NCI-H748 treated with DMSO at 0.1 percent for 48 hours (cell line): ENCODE data around the gene DOCK8.
"Not testable (repeated sequence)": the region's sequence is repeated elsewhere in the genome, so short reads cannot be mapped to it uniquely, and the experiment has no call there.

Source experiments
- DNase-seq: peaks from one replicate; lab custom pipeline; 2025; lab: John Stamatoyannopoulos, UW

DOCK8 gene

GRCh38 chr9:363274-363612, 148.6 kb downstream of the DOCK8 start:
- no peak for DNase-seq

DNA sequence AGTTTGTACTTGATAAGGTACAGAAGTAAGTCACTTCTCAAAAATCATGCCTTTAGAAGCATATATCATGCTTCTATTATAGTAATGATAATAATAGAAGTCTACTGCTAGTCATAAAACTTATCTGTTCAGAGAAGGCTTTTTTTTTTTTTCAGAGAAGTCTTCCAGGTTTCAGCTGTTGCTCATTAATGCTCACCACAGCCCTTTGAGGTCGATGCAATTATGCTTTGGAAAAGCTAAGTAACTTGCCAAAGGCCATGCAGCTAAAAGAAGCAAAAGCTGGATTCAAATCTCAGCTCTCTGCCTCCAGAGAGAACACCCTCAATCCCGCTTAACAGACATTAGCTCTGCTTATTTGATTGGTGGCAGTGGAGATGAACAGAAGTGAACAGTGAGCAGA, 150.8 kb downstream of the DOCK8 start:
- DNase-seq, result no peak

- no peak for DNase-seq
Observed at GRCh38 chr9:366620-367019, 152.0 kb downstream of the DOCK8 start.

DNA sequence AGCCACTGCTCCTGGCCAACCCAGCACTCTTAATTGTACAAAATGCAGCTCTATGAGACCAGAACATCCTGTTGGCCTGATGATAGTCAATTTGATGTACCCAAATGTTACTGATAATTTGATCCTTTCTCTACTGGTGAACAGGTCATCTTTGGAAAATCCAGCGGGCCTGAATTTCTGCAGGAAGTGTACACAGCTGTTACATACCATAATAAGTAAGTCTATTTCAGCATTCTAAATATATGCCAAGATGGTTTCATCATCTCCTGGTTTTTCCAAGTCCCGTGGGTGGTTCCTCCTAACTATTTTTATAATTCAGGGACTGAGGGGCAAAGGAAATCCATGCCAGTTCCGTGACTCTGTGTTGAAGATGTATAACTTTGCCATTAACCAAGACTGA, 155.4 kb downstream of the DOCK8 start:
- DNase-seq, result no peak

- no peak for DNase-seq
Observed at GRCh38 chr9:371349-371748, 156.7 kb downstream of the DOCK8 start.

GRCh38 chr9:372128-372527, 157.5 kb downstream of the DOCK8 start:
- DNase-seq, result no peak

GRCh38 chr9:373759-374206, 159.1 kb downstream of the DOCK8 start:
- DNase-seq, result no peak

- no peak for DNase-seq
Observed at GRCh38 chr9:374736-375135, 160.1 kb downstream of the DOCK8 start.

DNA sequence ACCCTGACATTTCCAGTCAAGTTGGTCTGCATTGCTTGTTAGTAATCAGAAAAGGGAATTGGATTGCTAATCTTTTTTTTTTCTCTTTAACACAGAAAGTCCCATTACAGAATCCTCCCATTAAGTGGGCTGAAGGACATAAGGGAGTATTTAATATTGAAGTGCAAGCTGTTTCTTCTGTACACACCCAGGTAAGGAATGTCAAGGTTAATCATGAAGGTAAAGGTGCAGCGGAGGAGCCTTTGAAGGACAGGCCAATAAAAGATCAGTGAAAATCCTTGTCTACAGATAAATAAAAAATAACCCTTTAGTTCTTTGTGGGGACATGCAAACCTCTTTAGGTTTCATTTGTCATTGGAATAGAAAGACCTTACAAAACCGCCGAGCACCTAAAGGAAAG, 161.4 kb downstream of the DOCK8 start:
- no peak for DNase-seq

- no peak for DNase-seq
Observed at GRCh38 chr9:378263-378662, 163.6 kb downstream of the DOCK8 start.

DNA sequence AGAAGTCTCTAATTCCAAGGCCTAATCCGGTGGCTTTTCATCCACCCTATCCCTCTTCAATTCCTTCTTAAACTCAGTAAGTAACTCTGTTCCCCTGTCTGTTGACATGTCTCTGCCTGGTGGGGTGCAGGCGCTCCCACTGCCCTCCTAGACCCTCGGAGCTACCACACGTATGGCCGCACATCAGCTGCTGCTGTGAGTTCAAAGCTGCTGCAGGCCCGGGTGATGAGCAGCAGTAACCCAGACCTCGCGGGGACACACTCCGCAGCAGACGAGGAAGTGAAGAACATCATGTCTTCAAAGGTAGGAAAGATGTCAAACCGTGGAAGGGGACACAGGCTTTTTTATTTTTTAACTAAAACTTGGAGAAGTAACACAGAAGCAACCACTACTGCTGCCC, 167.7 kb downstream of the DOCK8 start:
- no peak for DNase-seq

DNA sequence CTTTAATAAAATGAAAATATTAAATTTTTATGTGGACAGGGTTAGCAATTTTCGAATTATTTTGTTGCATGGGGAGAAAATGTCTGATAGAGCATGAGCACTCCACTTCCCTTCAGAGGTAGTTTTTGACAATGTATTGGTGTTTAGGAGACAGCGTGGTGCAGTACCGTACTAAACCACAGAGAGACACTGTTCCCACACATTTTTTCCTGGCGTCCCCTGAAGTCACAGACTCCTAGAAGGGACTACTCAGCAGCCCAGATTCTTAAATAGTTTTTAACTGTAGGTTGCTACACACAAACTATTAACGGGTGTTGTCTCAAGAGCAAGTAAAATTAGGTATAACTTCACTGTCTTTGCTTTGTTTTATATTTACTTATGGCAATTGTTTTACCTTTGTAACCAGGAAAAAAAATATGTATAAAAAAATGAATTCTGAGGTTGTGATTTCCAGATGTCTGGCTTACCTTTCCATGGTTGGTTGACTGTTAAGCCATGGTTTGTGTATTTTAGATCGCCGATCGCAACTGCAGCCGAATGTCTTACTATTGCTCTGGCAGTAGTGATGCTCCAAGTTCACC, 171.2 kb downstream of the DOCK8 start:
- DNase-seq, result peak; percentile 48

DNA sequence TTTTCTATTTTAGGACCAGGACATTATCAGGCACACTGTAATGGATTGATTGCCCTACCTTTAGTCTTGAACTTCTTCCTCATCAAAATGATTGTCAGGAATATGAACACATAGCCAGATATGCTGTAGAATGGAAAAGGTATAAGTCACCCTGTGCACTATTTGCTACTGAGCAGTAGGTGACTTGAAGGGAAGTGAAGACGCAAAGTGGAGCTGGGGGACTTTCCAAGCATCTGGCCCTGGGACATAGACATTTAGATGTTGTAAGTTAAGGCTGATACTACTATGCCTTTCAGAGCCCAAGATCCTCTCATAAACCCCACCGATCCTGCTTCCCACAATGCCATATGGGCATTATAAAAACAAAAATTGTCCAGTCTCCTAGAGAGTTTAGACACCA, 174.5 kb downstream of the DOCK8 start:
- DNase-seq, result no peak

DNA sequence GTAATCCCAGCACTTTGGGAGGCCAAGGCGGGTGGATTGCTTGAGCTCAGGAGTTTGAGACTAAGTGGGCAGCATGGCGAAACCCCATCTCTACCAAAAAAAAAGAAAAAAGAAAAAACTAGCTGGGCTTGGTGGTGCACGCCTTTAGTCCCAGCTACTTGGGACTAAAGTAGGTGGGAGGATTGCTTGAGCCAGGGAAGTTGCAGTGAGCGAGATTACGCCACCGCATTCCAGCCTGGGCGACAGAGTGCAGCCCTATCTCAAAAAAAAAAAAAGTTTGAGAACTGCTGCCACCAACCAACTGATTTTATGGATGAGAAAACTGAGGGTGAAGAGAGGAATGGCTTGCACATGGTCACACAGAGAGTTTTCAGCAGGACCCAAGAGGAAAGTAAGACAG, 175.1 kb downstream of the DOCK8 start:
- DNase-seq, result no peak

DNA sequence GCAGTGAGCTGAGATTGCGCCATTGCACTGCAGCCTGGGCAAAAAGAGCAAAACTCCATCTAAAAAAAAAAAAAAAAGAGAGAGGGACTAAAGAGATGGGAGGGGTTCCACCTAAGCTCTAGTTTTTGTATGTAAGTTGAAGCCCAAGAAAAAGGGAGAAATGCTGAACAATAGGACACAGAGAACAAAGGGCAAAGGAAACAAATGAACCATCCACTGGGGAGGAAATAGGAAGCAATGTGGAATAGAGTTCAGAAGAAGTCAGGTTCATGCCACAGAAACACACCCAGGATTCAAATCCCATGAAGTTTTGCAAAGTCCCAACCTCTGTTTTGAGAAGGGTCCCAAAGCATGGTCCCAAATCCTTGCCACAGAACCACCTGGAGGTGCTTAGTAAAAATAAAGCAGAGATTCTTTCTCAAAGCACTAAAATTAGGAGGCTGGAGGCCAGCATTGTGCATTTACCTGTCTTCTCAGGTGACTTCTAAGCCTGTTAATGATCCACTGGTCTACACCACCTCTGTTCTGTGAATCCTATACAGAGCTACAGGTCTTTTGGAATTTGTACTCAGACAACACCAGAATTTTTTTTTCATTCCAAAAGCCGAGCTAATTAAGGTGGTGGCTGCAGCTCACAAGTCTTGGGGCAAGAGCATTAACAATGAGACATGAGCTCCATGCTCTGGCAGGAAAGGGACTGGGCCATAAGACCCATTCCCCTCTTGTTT, 177.6 kb downstream of the DOCK8 start:
- no peak for DNase-seq

- DNase-seq, result no peak
Observed at GRCh38 chr9:394347-395052, 179.8 kb downstream of the DOCK8 start.

DNA sequence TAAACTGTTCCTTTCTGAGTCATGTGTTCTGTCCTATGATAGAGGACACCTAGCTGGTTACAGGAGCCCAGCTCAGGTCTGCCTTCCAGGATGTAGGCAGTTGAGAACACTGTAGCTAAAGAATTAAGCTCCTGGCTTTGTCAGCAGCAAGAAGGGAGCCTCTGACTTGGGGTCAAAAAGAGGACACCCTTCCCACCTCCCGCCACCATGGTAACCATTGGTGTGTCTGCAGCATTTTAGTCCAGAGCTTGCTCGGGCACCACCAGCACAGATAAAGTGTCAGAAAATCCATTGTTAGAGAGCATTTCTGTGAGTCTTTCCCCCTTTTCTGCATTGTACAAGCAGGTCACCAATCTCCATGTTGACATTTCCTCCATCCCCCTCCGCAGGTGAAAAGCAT, 181.7 kb downstream of the DOCK8 start:
- DNase-seq, result no peak

DNA sequence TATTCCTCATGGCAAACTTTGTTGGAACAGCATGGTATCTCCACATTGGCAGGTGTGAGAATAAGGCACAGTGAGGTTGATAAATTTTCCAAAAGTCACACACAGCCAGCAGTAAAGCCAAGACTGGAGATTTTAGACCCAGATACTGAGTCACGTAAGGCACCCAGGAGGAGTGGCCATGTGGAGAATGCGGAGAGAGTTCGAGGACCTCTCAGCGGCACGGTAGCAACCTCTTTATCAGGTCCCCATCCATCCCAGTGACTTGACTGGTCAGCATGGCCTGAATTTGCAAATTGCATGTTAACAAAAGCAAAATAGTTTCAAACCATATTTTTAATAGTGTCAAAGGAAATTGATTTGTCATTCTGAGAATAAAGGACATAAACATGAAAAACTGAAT, 183.4 kb downstream of the DOCK8 start:
- no peak for DNase-seq

DNA sequence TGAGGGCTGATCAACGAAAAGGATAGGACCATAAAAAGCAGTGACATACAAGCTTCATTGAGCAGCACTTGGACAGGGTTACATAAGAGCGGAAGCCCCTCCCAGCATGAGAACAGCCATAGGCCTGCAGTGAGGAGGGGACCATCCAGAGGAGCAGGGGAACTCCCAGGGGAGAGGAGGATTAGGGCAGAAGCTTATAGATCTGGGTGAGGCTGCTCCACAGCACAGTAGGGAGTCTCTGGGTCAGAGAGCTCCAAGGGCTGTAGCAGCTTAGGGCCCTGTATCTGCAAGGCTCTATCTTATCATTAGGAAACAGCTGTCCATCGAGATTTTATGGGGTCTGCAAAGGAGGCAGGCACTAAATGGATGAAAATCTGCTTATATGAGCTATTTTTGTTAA, 186.6 kb downstream of the DOCK8 start:
- DNase-seq, result no peak

- DNase-seq, result no peak
Observed at GRCh38 chr9:404234-404633, 189.6 kb downstream of the DOCK8 start.

DNA sequence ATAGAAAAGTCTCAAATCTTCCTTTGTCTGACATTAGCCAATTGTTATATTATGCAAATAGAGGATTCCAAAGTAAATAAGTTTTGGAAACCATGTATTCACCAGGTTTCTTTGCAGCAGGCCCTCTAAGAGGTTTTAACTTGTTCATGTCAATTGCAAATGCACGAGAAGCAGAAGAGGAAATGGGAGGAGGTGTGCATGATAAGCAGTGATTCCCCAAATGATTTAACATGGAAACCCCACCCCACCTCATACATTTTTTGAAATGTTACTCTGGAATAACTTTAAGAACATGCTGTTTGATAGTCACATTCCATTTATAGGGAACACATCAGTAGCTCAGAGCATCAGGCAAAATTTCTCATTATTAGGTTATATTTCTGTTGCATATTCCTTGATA, 190.7 kb downstream of the DOCK8 start:
- DNase-seq, result no peak

DNA sequence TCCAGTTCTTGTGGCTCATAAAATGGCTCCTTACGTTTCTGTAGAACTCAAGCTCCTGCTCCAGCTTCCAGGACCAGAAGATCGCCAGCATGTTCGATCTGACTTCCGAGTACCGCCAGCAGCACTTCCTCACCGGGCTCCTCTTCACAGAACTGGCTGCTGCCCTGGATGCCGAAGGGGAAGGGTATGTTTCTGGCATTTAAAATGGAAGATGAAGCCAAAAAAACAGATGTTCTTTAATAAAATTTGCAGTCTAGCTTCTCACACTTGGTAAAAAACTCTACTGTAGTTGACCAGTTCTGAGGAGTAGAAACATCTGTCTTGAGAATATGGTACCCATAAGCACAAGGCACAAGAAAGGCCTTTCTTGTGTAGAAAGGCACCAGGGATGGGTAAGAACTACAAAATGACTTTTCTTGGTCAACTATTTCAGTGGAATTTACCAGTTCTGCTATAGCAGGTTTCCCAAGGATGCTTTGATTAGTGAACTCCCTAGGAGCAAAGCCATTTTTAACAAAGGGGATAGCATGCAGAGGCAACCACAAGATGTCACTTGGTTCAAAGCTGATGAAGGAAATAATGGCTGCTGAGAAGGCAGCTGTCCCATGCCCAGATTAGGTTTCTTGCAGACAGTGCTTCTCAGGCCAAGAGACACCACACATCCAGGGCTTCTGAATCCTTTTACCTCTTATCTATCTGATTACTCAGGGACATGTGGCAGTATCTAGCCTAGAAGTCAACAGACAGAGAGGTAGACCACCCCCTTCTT, 192.4 kb downstream of the DOCK8 start:
- DNase-seq, result no peak

- not testable (repeated sequence) for DNase-seq
Observed at GRCh38 chr9:409655-410054, 195.0 kb downstream of the DOCK8 start.
